ENCODE results near the gene ANTXRL. TPM values are rescaled to one million over a fixed set of nuclear protein-coding genes. Genes with fewer than 3 reads are reported as not detected.
"Not testable (repeated sequence)": the region's sequence is repeated elsewhere in the genome, so short reads cannot be mapped to it uniquely, and the experiment has no call there.

ANTXRL gene
- total and polyA plus RNA-seq, 3 experiments from 2014 or later = not detected

GRCh38 chr10:46299286-46299535 lies 12.4 kb downstream of the ANTXRL start:
- Histone ChIP-seq H3K4me3 (ENCODE audit: low read length) (no peak overlapping the region), H3K4me1 (ENCODE audit: insufficient read depth, low read length) (peaks cover 13% of the 10 kb centered on the region), H3K36me3 (ENCODE audit: insufficient read depth, low read length) (no peaks in the 10 kb centered on the region), H3K27ac (ENCODE audit: low read depth, low read length) (no peak overlapping the region), H3K27me3 (ENCODE audit: insufficient read depth, low read length, poor library complexity, severe bottlenecking) (no peaks in the 10 kb centered on the region), H3K9me3 (ENCODE audit: low read length) (no peaks in the 10 kb centered on the region)
- no peaks in the 10 kb centered on the region for H3K36me3 Mint-ChIP-seq
- CTCF ChIA-PET = interaction anchor here (1.6 kb wide), 1 partner anchor 11 kb away, joined by 3 read pairs; no protein-coding TSS in a partner anchor
- POLR2A ChIA-PET = no interaction called here
- H3K27me3 Mint-ChIP-seq = no peaks in the 10 kb centered on the region
- H3K4me3 Mint-ChIP-seq = no peak overlapping the region
- peaks cover 15 to 22% (median 17%) of the 10 kb centered on the region in 3 donors for H3K4me1 Mint-ChIP-seq
- H3K27ac Mint-ChIP-seq = peak overlapping the region in 1 of 8 donors; percentile 36
- H3K9me3 Mint-ChIP-seq = no peaks in the 10 kb centered on the region
- DNase-seq = no peak

- no peaks in the 10 kb centered on the region for H3K36me3 ChIP-seq (ENCODE audit: insufficient read depth, low read length)
- H3K36me3 Mint-ChIP-seq = no peaks in the 10 kb centered on the region
- no peak overlapping the region for H3K4me3 ChIP-seq (ENCODE audit: low read length)
- peaks cover 13% of the 10 kb centered on the region for H3K4me1 ChIP-seq (ENCODE audit: insufficient read depth, low read length)
- no peaks in the 10 kb centered on the region for H3K27me3 Mint-ChIP-seq
- H3K27ac ChIP-seq (ENCODE audit: low read depth, low read length) = no peak overlapping the region
- H3K9me3 ChIP-seq (ENCODE audit: low read length) = no peaks in the 10 kb centered on the region
- ChIA-PET CTCF (interaction anchor here (1.6 kb wide), 1 partner anchor 10 kb away, joined by 3 read pairs; no protein-coding TSS in a partner anchor), POLR2A (no interaction called here)
- H3K27ac Mint-ChIP-seq = peak overlapping the region in 1 of 8 donors; percentile 36
- no peaks in the 10 kb centered on the region for H3K9me3 Mint-ChIP-seq
- H3K4me3 Mint-ChIP-seq = no peak overlapping the region
- no peak for DNase-seq
- H3K27me3 ChIP-seq (ENCODE audit: insufficient read depth, low read length, poor library complexity, severe bottlenecking) = no peaks in the 10 kb centered on the region
- H3K4me1 Mint-ChIP-seq = peaks cover 15 to 22% (median 17%) of the 10 kb centered on the region in 3 donors
Measured at GRCh38 chr10:46299536-46300369, 13.0 kb downstream of the ANTXRL start.

- H3K27ac Mint-ChIP-seq; H3K27ac ChIP-seq (ENCODE audit: low read depth, low read length): not testable (repeated sequence)
Measured at GRCh38 chr10:46300370-46300711, 13.5 kb downstream of the ANTXRL start.

DNA sequence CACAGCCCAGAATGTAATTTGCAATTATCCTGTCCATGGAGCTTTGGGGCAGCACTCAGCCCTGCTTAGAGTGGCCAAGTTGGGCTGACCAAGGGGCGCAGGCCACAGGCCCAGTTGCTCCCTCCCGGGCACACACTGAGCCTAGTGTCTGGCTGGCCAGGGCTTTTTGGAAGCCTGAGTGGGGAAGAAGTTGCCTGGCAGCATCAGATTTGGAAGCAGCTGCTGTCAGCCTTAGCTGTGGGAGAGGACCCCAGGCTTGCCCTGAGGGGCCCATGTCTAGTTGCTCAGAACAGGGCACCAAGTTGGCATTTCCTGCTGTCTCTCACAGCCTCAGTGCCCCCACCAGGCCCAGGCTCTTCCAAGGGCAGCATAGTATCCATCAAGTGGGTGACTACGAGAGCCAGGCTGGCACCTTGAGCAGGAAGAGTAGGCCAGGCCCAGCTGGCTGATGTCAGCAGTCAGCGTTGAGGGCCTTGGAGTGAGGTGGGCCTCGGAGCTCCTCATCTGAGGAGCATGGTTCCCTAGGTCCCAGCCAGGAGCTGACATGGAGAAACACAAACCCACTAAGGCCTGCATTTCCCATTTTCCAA lies 14.4 kb downstream of the ANTXRL start:
- Histone ChIP-seq H3K9me3 (ENCODE audit: low read length) (no peaks in the 10 kb centered on the region), H3K4me1 (ENCODE audit: insufficient read depth, low read length) (peaks cover 13% of the 10 kb centered on the region), H3K27me3 (ENCODE audit: insufficient read depth, low read length, poor library complexity, severe bottlenecking) (no peaks in the 10 kb centered on the region), H3K36me3 (ENCODE audit: insufficient read depth, low read length) (no peaks in the 10 kb centered on the region), H3K27ac (ENCODE audit: low read depth, low read length) (no peak overlapping the region), H3K4me3 (ENCODE audit: low read length) (no peak overlapping the region)
- ChIA-PET POLR2A (no interaction called here), CTCF (no interaction called here)
- Mint-ChIP-seq H3K4me1 (peaks cover 15 to 22% (median 17%) of the 10 kb centered on the region in 3 donors), H3K27ac (no peak overlapping the region), H3K4me3 (no peak overlapping the region), H3K9me3 (no peaks in the 10 kb centered on the region), H3K27me3 (no peaks in the 10 kb centered on the region), H3K36me3 (no peaks in the 10 kb centered on the region)
- DNase-seq = no peak

More at GRCh38 chr10:46300370-46300711, 13.5 kb downstream of the ANTXRL start:
- H3K4me3 ChIP-seq (ENCODE audit: low read length); H3K27me3 ChIP-seq (ENCODE audit: insufficient read depth, low read length, poor library complexity, severe bottlenecking); POLR2A ChIA-PET; CTCF ChIA-PET; DNase-seq; H3K4me3 Mint-ChIP-seq; H3K9me3 Mint-ChIP-seq; H3K36me3 ChIP-seq (ENCODE audit: insufficient read depth, low read length); H3K27me3 Mint-ChIP-seq; H3K9me3 ChIP-seq (ENCODE audit: low read length); H3K36me3 Mint-ChIP-seq: not testable (repeated sequence)
- H3K4me1 Mint-ChIP-seq = peaks cover 15 to 22% (median 17%) of the 10 kb centered on the region in 3 donors
- H3K4me1 ChIP-seq (ENCODE audit: insufficient read depth, low read length) = peaks cover 13% of the 10 kb centered on the region

DNA sequence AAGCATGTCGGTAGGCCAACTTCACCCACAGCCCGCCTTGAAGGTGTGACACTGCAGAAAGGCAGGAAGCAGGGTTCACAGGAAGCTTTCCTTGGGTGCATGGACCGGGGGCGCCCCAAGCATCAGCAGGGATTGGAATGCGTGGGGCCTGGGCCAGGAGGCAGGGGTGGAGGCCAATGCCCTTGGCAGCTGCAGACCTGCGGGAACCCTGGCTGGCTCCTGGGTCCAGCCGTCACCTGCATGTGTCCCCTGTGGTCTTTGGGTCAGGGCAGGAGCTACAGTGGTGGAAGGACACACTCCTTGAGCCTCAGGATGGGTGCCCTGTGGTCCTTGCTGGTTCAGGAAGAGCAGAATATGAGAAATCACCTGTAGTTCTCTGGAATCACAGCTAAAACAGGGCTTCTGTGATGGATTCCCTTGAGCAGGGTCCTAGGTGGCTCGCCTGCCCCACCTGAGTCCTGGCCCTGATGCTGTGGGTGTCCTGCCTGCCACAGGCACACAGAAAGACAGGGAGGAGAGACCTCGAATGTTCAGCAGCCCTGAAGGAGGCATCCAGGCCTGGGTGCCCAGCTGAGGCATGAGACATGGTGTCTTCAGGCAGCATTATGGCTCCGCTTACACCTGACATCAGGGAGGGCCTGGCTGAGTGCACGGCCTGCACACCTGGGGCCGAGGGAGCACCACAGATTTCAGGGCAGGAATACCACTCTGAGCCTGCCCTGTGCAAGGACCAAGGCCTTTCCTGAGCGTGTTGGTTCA lies 15.1 kb downstream of the ANTXRL start:
- no peak for DNase-seq
- ChIA-PET CTCF (no interaction called here), POLR2A (no interaction called here)
- no peak overlapping the region for H3K4me3 ChIP-seq (ENCODE audit: low read length)
- Mint-ChIP-seq H3K36me3 (no peaks in the 10 kb centered on the region), H3K4me3 (no peak overlapping the region), H3K27ac (no peak overlapping the region), H3K9me3 (no peaks in the 10 kb centered on the region), H3K4me1 (peaks cover 15 to 22% (median 17%) of the 10 kb centered on the region in 3 donors), H3K27me3 (no peaks in the 10 kb centered on the region)
- no peaks in the 10 kb centered on the region for H3K36me3 ChIP-seq (ENCODE audit: insufficient read depth, low read length)
- H3K4me1 ChIP-seq (ENCODE audit: insufficient read depth, low read length) = peaks cover 13% of the 10 kb centered on the region
- H3K9me3 ChIP-seq (ENCODE audit: low read length) = no peaks in the 10 kb centered on the region
- H3K27me3 ChIP-seq (ENCODE audit: insufficient read depth, low read length, poor library complexity, severe bottlenecking) = no peaks in the 10 kb centered on the region
- no peak overlapping the region for H3K27ac ChIP-seq (ENCODE audit: low read depth, low read length)

- POLR2A ChIA-PET; H3K9me3 Mint-ChIP-seq; H3K36me3 ChIP-seq (ENCODE audit: insufficient read depth, low read length); H3K9me3 ChIP-seq (ENCODE audit: low read length); H3K27me3 Mint-ChIP-seq; H3K4me3 Mint-ChIP-seq; H3K4me3 ChIP-seq (ENCODE audit: low read length); CTCF ChIA-PET; H3K36me3 Mint-ChIP-seq; H3K27me3 ChIP-seq (ENCODE audit: insufficient read depth, low read length, poor library complexity, severe bottlenecking); DNase-seq; H3K27ac ChIP-seq (ENCODE audit: low read depth, low read length): not testable (repeated sequence)
- peaks cover 13% of the 10 kb centered on the region for H3K4me1 ChIP-seq (ENCODE audit: insufficient read depth, low read length)
- peaks cover 15 to 20% (median 17%) of the 10 kb centered on the region in 3 donors for H3K4me1 Mint-ChIP-seq
- peak overlapping the region in 1 of 8 donors; percentile 33 for H3K27ac Mint-ChIP-seq
Measured at GRCh38 chr10:46302765-46303352, 16.1 kb downstream of the ANTXRL start.

DNA sequence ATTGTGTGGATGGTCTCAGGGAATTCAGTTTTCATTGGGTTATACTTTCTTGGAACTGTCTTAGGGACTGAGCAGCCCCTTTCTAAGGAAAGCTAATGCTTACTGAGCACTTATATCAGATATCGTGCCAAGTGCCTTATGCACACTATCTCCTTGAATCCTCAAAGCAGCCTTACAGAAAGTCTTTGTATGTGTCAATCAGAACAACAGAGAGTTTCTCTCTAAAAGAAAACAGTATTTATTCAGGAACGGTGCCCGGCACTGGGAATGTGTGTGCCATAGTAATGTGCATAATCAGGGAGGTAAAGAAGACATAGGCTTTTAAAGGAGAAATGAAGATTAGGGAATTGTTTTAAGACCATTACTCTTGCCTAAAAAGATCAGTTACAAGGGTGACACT lies 17.3 kb downstream of the ANTXRL start:
- no peak overlapping the region for H3K4me3 Mint-ChIP-seq
- peaks cover 3 to 8% (median 6%) of the 10 kb centered on the region in 3 donors for H3K4me1 Mint-ChIP-seq
- H3K27me3 ChIP-seq (ENCODE audit: insufficient read depth, low read length, poor library complexity, severe bottlenecking) = no peaks in the 10 kb centered on the region
- no peaks in the 10 kb centered on the region for H3K9me3 Mint-ChIP-seq
- H3K27ac ChIP-seq (ENCODE audit: low read depth, low read length) = no peak overlapping the region
- H3K27ac Mint-ChIP-seq = no peak overlapping the region
- DNase-seq = no peak
- peaks cover 4% of the 10 kb centered on the region for H3K4me1 ChIP-seq (ENCODE audit: insufficient read depth, low read length)
- no peaks in the 10 kb centered on the region for H3K9me3 ChIP-seq (ENCODE audit: low read length)
- no peak overlapping the region for H3K4me3 ChIP-seq (ENCODE audit: low read length)
- ChIA-PET POLR2A (no interaction called here), CTCF (no interaction called here)
- no peaks in the 10 kb centered on the region for H3K36me3 Mint-ChIP-seq
- H3K36me3 ChIP-seq (ENCODE audit: insufficient read depth, low read length) = no peaks in the 10 kb centered on the region
- no peaks in the 10 kb centered on the region for H3K27me3 Mint-ChIP-seq

DNA sequence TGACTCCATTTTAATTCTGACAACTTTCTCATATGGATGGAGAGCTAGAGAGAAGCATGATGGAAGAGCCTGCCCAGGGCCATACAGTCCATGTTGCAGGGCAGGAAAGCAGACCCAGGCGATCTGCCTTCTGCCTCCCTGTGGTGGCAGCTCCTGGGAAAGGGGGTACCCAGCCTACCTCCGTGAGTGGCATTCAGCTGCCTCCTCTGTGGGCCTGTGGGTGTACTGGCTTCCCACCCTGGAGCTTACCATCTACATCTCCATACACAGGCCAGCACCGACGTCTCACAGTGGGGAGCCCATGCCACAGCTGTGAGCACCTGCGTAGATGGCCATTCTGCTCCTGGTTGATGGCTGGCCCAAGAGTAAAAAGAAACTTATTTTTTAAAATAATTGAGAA lies 17.9 kb downstream of the ANTXRL start:
- H3K4me1 ChIP-seq (ENCODE audit: insufficient read depth, low read length); H3K27ac Mint-ChIP-seq; H3K27ac ChIP-seq (ENCODE audit: low read depth, low read length); H3K9me3 Mint-ChIP-seq; H3K36me3 Mint-ChIP-seq; H3K4me3 Mint-ChIP-seq; H3K27me3 ChIP-seq (ENCODE audit: insufficient read depth, low read length, poor library complexity, severe bottlenecking); H3K9me3 ChIP-seq (ENCODE audit: low read length); POLR2A ChIA-PET; H3K36me3 ChIP-seq (ENCODE audit: insufficient read depth, low read length); H3K4me3 ChIP-seq (ENCODE audit: low read length); H3K27me3 Mint-ChIP-seq; H3K4me1 Mint-ChIP-seq; CTCF ChIA-PET; DNase-seq: not testable (repeated sequence)
